Measurements from ENCODE around the gene DUSP23. TPM values are rescaled to one million over a fixed set of nuclear protein-coding genes. Genes with fewer than 3 reads are reported as not detected.

DUSP23 gene
- total RNA-seq (12.1 TPM), polyA plus RNA-seq (ENCODE audit: insufficient read depth in 1 of 8, insufficient read length in 8 of 8, low replicate concordance in 1 of 8) (1 to 10 TPM; 5.2 to 8.5 (median 7.8) TPM)
- long read RNA-seq, donor 1, partial matches to known transcripts = 0 of 1 reads
- long read RNA-seq, donor 1, other reads (novel, unspliced or antisense) = 0 of 1 reads
- long read RNA-seq, donor 2 = 0 reads
- long read RNA-seq, donor 3, transcript DUSP23-201 (2 exons, 756 nt) = major isoform, 5 of 6 reads
- long read RNA-seq, donor 3, partial matches to known transcripts = 0 of 6 reads
- long read RNA-seq, donor 3, other reads (novel, unspliced or antisense) = 0 of 6 reads
- long read RNA-seq, donor 4, partial matches to known transcripts = 0 of 2 reads
- long read RNA-seq, donor 4, other reads (novel, unspliced or antisense) = 0 of 2 reads
- long read RNA-seq, donor 5, transcript DUSP23-201 (2 exons, 756 nt) = major isoform, 7 of 15 reads
- long read RNA-seq, donor 5, transcript DUSP23-202 (3 exons, 694 nt) = major isoform, 7 of 15 reads
- long read RNA-seq, donor 5, partial matches to known transcripts = 0 of 15 reads
- long read RNA-seq, donor 5, other reads (novel, unspliced or antisense) = 0 of 15 reads
- long read RNA-seq, donor 6, transcript DUSP23-202 (3 exons, 694 nt) = minor isoform, 6 of 13 reads
- long read RNA-seq, donor 6, transcript DUSP23-201 (2 exons, 756 nt) = major isoform, 7 of 13 reads
- long read RNA-seq, donor 6, partial matches to known transcripts = 0 of 13 reads
- long read RNA-seq, donor 6, other reads (novel, unspliced or antisense) = 0 of 13 reads
- long read RNA-seq, donor 7, partial matches to known transcripts = 0 of 6 reads
- long read RNA-seq, donor 7, other reads (novel, unspliced or antisense) = 0 of 6 reads
- long read RNA-seq, donor 8, partial matches to known transcripts = 0 of 4 reads
- long read RNA-seq, donor 8, other reads (novel, unspliced or antisense) = 0 of 4 reads
- long read RNA-seq, donor 9, partial matches to known transcripts = 0 of 3 reads
- long read RNA-seq, donor 9, other reads (novel, unspliced or antisense) = 0 of 3 reads
- long read RNA-seq, donor 10, transcript DUSP23-202 (3 exons, 694 nt) = minor isoform, 6 of 14 reads
- long read RNA-seq, donor 10, transcript DUSP23-201 (2 exons, 756 nt) = major isoform, 7 of 14 reads
- long read RNA-seq, donor 10, partial matches to known transcripts = 0 of 14 reads
- long read RNA-seq, donor 10, other reads (novel, unspliced or antisense) = 0 of 14 reads
- long read RNA-seq, donor 11, partial matches to known transcripts = 0 of 8 reads
- long read RNA-seq, donor 11, other reads (novel, unspliced or antisense) = 0 of 8 reads

GRCh38 chr1:159780583-159781582, at the start of gene DUSP23:
Gene DUSP23, plus strand, starts transcription at chr1:159780962. Its CDS starts 139 bp downstream, at chr1:159781101.
- peak within 1 kb of the TSS; percentile 69 for H3K4me3 ChIP-seq (ENCODE audit: low read length)
- no peaks in the 10 kb centered on the region for H3K27me3 ChIP-seq (ENCODE audit: control insufficient read depth, insufficient read depth, low read length)
- no peak within 1 kb of the TSS for H3K27ac ChIP-seq (ENCODE audit: low read length)
- no peaks in the 10 kb centered on the region for H3K9me3 ChIP-seq (replicated peaks; ENCODE audit: control insufficient read depth, low read depth, low read length)
- WGBS (ENCODE audit: insufficient coverage) = under 1% methylated on average over 84 of the region's 88 CpGs
- H3K4me1 ChIP-seq (ENCODE audit: control insufficient read depth, insufficient read depth, low read length) = peaks cover 9% of the 10 kb centered on the region
- peak; percentile 99 for DNase-seq
- H3K36me3 ChIP-seq (ENCODE audit: control insufficient read depth, insufficient read depth, low read length) = no peaks in the 10 kb centered on the region

DNA sequence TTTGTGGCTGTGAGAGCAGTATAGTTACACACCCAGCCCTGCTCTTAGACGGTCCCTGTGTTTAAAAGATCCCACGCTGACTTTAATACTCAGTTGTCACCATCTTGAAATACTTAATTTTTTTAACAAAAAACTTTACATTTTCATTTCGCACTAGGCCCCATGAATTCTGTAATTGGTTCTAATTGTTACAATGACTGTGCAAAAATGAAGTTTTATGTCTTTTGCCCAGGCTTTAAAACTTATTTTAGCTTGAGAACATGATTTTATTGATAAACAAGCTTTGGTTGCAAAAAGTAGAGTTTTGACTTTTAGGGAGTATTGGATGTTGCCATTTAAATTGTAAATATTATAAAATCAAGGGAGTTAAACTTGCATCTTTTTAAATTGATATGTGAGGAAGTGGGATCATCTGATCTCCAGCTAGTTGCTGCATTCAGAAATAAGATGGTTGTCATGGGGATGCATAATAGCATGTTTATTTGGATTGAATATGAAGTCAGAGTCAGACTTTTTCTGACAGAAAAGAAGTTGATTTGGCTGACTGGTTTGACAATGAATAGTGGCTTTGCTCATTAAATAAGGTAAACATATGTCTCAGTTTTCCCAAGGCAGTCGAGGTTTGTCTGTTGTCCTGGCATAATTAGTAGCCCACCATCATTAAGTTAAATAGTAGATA, 43.4 kb upstream of the DUSP23 start:
- no CpG with 5 or more reads among the region's 4 CpGs for WGBS (ENCODE audit: insufficient coverage)
- no peaks in the 10 kb centered on the region for H3K27me3 ChIP-seq (ENCODE audit: control insufficient read depth, insufficient read depth, low read length)

GRCh38 chr1:159743651-159744410, 36.9 kb upstream of the DUSP23 start:
- no CpG with 5 or more reads among the region's 5 CpGs for WGBS (ENCODE audit: insufficient coverage)
- H3K27ac ChIP-seq (ENCODE audit: low read length) = no peak overlapping the region
- no peaks in the 10 kb centered on the region for H3K4me1 ChIP-seq (ENCODE audit: control insufficient read depth, insufficient read depth, low read length)
- no peaks in the 10 kb centered on the region for H3K9me3 ChIP-seq (replicated peaks; ENCODE audit: control insufficient read depth, low read depth, low read length)
- no peaks in the 10 kb centered on the region for H3K36me3 ChIP-seq (ENCODE audit: control insufficient read depth, insufficient read depth, low read length)
- no peak for DNase-seq
- no peaks in the 10 kb centered on the region for H3K27me3 ChIP-seq (ENCODE audit: control insufficient read depth, insufficient read depth, low read length)
- no peak overlapping the region for H3K4me3 ChIP-seq (ENCODE audit: low read length)

More for the DNA sequence above, 43.4 kb upstream of the DUSP23 start:
- Histone ChIP-seq H3K4me3 (ENCODE audit: low read length) (no peak overlapping the region), H3K27ac (ENCODE audit: low read length) (no peak overlapping the region), H3K36me3 (ENCODE audit: control insufficient read depth, insufficient read depth, low read length) (no peaks in the 10 kb centered on the region), H3K9me3 (replicated peaks; ENCODE audit: control insufficient read depth, low read depth, low read length) (no peaks in the 10 kb centered on the region), H3K4me1 (ENCODE audit: control insufficient read depth, insufficient read depth, low read length) (no peaks in the 10 kb centered on the region)
- DNase-seq = no peak

GRCh38 chr1:159746666-159747065, 34.1 kb upstream of the DUSP23 start:
- Histone ChIP-seq H3K36me3 (ENCODE audit: control insufficient read depth, insufficient read depth, low read length) (no peaks in the 10 kb centered on the region), H3K4me1 (ENCODE audit: control insufficient read depth, insufficient read depth, low read length) (no peaks in the 10 kb centered on the region), H3K27ac (ENCODE audit: low read length) (no peak overlapping the region), H3K9me3 (replicated peaks; ENCODE audit: control insufficient read depth, low read depth, low read length) (no peaks in the 10 kb centered on the region), H3K27me3 (ENCODE audit: control insufficient read depth, insufficient read depth, low read length) (no peaks in the 10 kb centered on the region), H3K4me3 (ENCODE audit: low read length) (no peak overlapping the region)
- no peak for DNase-seq
- no CpG with 5 or more reads among the region's 3 CpGs for WGBS (ENCODE audit: insufficient coverage)

- no peaks in the 10 kb centered on the region for H3K36me3 ChIP-seq (ENCODE audit: control insufficient read depth, insufficient read depth, low read length)
- DNase-seq = no peak
- H3K27me3 ChIP-seq (ENCODE audit: control insufficient read depth, insufficient read depth, low read length) = no peaks in the 10 kb centered on the region
- H3K27ac ChIP-seq (ENCODE audit: low read length) = no peak overlapping the region
- no peaks in the 10 kb centered on the region for H3K4me1 ChIP-seq (ENCODE audit: control insufficient read depth, insufficient read depth, low read length)
- WGBS (ENCODE audit: insufficient coverage) = no CpG with 5 or more reads among the region's 1 CpG
- no peak overlapping the region for H3K4me3 ChIP-seq (ENCODE audit: low read length)
- no peaks in the 10 kb centered on the region for H3K9me3 ChIP-seq (replicated peaks; ENCODE audit: control insufficient read depth, low read depth, low read length)
These were observed 32.4 kb upstream of the DUSP23 start for GRCh38 chr1:159748370-159748769.

DNA sequence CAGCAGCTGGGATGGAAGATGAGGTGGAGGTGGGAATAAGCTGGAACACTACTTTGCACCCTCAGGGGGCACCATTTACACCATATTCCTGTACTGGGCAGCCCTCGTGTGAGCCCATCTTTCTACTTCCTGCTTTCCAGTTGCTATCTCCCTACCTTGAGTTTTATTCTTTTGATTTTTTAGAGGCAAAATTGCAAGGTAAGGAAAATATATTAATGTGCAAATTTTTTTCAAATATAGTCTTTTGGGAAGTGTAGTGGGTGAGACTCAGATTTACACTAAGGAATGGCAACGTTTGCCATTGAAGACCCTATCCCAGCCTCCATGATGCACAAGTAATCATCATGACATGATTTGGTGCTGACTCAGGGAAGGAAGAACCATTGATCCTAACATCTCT, 31.1 kb upstream of the DUSP23 start:
- Histone ChIP-seq H3K27me3 (ENCODE audit: control insufficient read depth, insufficient read depth, low read length) (no peaks in the 10 kb centered on the region), H3K9me3 (replicated peaks; ENCODE audit: control insufficient read depth, low read depth, low read length) (no peaks in the 10 kb centered on the region), H3K4me1 (ENCODE audit: control insufficient read depth, insufficient read depth, low read length) (no peaks in the 10 kb centered on the region), H3K4me3 (ENCODE audit: low read length) (no peak overlapping the region), H3K36me3 (ENCODE audit: control insufficient read depth, insufficient read depth, low read length) (no peaks in the 10 kb centered on the region), H3K27ac (ENCODE audit: low read length) (no peak overlapping the region)
- WGBS (ENCODE audit: insufficient coverage) = no CpG with 5 or more reads among the region's 2 CpGs
- DNase-seq = no peak

DNA sequence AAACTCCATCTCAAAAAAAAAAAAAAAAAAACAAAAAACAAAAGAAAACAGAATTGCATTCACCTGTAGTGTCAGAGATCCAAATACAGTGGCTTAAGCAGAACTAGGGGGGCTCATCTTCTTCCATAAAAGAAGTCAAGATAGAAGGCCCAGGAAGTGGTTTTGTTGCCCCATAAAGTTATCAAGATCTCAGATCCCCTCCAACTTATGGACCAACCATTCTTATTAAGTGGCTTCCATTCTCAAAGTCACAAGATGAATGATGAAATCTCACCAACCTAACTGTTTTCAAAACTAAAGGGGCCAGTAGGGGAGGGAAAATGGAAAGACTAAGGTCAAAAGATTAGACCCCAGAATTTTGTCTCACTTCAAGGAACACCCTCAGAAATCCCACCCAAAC, 30.1 kb upstream of the DUSP23 start:
- H3K27me3 ChIP-seq (ENCODE audit: control insufficient read depth, insufficient read depth, low read length) = no peaks in the 10 kb centered on the region
- no peak overlapping the region for H3K27ac ChIP-seq (ENCODE audit: low read length)
- H3K4me1 ChIP-seq (ENCODE audit: control insufficient read depth, insufficient read depth, low read length) = no peaks in the 10 kb centered on the region
- H3K4me3 ChIP-seq (ENCODE audit: low read length) = no peak overlapping the region
- no peaks in the 10 kb centered on the region for H3K9me3 ChIP-seq (replicated peaks; ENCODE audit: control insufficient read depth, low read depth, low read length)
- H3K36me3 ChIP-seq (ENCODE audit: control insufficient read depth, insufficient read depth, low read length) = no peaks in the 10 kb centered on the region
- DNase-seq = no peak

GRCh38 chr1:159751031-159751430, 29.7 kb upstream of the DUSP23 start:
- Histone ChIP-seq H3K4me1 (ENCODE audit: control insufficient read depth, insufficient read depth, low read length) (no peaks in the 10 kb centered on the region), H3K27ac (ENCODE audit: low read length) (no peak overlapping the region), H3K4me3 (ENCODE audit: low read length) (no peak overlapping the region), H3K27me3 (ENCODE audit: control insufficient read depth, insufficient read depth, low read length) (no peaks in the 10 kb centered on the region), H3K36me3 (ENCODE audit: control insufficient read depth, insufficient read depth, low read length) (no peaks in the 10 kb centered on the region), H3K9me3 (replicated peaks; ENCODE audit: control insufficient read depth, low read depth, low read length) (no peaks in the 10 kb centered on the region)
- no peak for DNase-seq

Data from muscle of leg (tissue), 16 donors.